SK-N-SH (cell line): ENCODE data around the gene BTBD3.

Experiments used
- CTCF ChIP-seq: fragments of 200-600 bp; sonication (generic); IDR thresholded peaks from 2 replicates; pipeline ENCODE4 v1.6.1; 2017; ENCODE audit warnings: antibody characterized with exemption, mild to moderate bottlenecking, moderate library complexity
- EZH2phosphoT487 ChIP-seq: fragments of 200-600 bp; sonication (generic); IDR thresholded peaks from 2 replicates; pipeline ENCODE4 v1.6.1; 2017; ENCODE audit warnings: low read depth, mixed run types, mild to moderate bottlenecking, antibody characterized with exemption, moderate library complexity, borderline replicate concordance
- FOXJ3 ChIP-seq: sonication (generic); formaldehyde crosslinking; IDR thresholded peaks from 2 replicates; pipeline ENCODE4 v1.5.1; 2020; ENCODE audit warnings: mild to moderate bottlenecking, missing genetic modification reagents
- GABPA ChIP-seq: IDR thresholded peaks from 2 replicates; pipeline ENCODE4 v1.4.0; 2012; ENCODE audit warnings: low read depth, mild to moderate bottlenecking
- POLR2AphosphoS5 ChIP-seq: IDR thresholded peaks from 2 replicates; pipeline ENCODE4 v1.6.1; 2012; ENCODE audit warnings: low read depth, low read length
- REST ChIP-seq: IDR thresholded peaks from 2 replicates; pipeline ENCODE4 v1.6.1; 2012; ENCODE audit warnings: mild to moderate bottlenecking, low read depth, low read length, moderate library complexity
- TCF12 ChIP-seq: IDR thresholded peaks from 2 replicates; pipeline ENCODE4 v1.4.0; 2012

GRCh38 chr20:11937230-11937629, 19.5 kb downstream of the BTBD3 start:
- TF ChIP-seq EZH2phosphoT487 (no peak), CTCF (no peak), POLR2AphosphoS5 (no peak), GABPA (no peak), FOXJ3 (CRISPR knock-in tag) (no peak), TCF12 (no peak), REST (no peak)
